Fibroblast of mammary gland (primary cell): ENCODE measurements around the gene DOCK1.

ENCODE experiments used
- DNase-seq: peaks from one replicate; pipeline ENCODE4 v3.0.0-alpha.2; 2010; ENCODE audit warnings: low read depth
- H3K4me3 ChIP-seq: 2 replicates; pipeline ENCODE4 v1.5.1; 2011; ENCODE audit warnings: low read depth, mild to moderate bottlenecking, low read length, moderate library complexity; ENCODE audit not compliant: control insufficient read depth
- TF ChIP-seq, protein P1 (sequence below): conservative IDR thresholded peaks from 2 replicates; pipeline ENCODE4 v1.5.1; 2011; ENCODE audit warnings: low read depth, low read length, inconsistent platforms; ENCODE audit not compliant: control insufficient read depth, insufficient read depth

The DOCK1 gene

GRCh38 chr10:126940670-126941310 is 35.6 kb downstream of the DOCK1 start:
- no peak overlapping the region for H3K4me3 ChIP-seq
- no peak for DNase-seq
- TF ChIP-seq, protein P1, sequence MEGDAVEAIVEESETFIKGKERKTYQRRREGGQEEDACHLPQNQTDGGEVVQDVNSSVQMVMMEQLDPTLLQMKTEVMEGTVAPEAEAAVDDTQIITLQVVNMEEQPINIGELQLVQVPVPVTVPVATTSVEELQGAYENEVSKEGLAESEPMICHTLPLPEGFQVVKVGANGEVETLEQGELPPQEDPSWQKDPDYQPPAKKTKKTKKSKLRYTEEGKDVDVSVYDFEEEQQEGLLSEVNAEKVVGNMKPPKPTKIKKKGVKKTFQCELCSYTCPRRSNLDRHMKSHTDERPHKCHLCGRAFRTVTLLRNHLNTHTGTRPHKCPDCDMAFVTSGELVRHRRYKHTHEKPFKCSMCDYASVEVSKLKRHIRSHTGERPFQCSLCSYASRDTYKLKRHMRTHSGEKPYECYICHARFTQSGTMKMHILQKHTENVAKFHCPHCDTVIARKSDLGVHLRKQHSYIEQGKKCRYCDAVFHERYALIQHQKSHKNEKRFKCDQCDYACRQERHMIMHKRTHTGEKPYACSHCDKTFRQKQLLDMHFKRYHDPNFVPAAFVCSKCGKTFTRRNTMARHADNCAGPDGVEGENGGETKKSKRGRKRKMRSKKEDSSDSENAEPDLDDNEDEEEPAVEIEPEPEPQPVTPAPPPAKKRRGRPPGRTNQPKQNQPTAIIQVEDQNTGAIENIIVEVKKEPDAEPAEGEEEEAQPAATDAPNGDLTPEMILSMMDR: no peak

- TF ChIP-seq, protein P1: no peak
- DNase-seq: no peak
- H3K4me3 ChIP-seq: no peak overlapping the region
These were observed 39.0 kb downstream of the DOCK1 start for GRCh38 chr10:126944191-126944590.

GRCh38 chr10:126945351-126946030 is 40.3 kb downstream of the DOCK1 start:
- TF ChIP-seq, protein P1: no peak
- peak; percentile 31 for DNase-seq
- no peak overlapping the region for H3K4me3 ChIP-seq

- TF ChIP-seq, protein P1: no peak
- H3K4me3 ChIP-seq: no peak overlapping the region
- no peak for DNase-seq
These were observed 41.5 kb downstream of the DOCK1 start for GRCh38 chr10:126946746-126947145.

DNA sequence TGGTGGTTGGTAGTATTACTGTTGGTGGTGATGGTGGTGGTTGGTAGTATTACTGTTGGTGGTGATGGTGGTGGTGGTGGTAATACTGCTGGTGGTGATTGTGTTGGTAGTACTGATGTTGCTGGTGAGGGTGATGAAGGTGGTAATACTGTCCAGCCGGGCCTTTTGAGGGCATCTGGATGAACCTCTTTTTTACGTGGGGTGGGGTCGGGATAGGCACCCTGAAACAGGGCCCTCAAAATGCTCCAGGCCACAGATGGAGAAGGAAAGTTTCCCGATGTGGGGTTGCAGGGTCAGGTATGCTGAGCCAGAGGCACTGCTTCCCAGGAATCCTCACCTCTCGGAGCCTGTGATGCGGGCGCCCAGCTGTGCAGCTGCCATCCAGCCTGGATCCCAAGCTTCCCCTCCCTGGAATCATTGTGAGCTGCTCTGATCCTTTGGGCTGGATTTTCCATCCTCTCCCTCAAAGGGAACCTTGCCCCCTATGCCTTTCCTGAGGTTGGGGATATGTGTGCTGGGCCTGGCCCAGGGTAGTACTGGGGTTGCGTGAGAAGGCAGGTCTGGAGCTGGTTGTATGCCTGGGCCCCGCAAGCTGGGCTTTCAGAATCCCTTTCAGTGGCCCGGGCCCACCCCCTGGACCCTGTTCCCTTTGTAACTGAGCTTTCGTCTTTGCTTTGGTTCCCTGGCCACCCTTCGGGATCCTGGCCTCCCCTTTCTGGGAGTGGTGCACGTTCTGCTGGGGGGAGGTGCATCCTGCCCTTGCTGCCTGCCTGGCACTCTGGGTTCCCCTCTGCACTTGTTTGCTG is 43.3 kb downstream of the DOCK1 start:
- H3K4me3 ChIP-seq: no peak overlapping the region
- TF ChIP-seq, protein P1: no peak
- no peak for DNase-seq

GRCh38 chr10:126949161-126949503 is 43.9 kb downstream of the DOCK1 start:
- H3K4me3 ChIP-seq: no peak overlapping the region
- DNase-seq: no peak
- TF ChIP-seq, protein P1: no peak
